ENCODE results near the gene OTOG.

GRCh38 chr11:17687946-17688670 is 141.0 kb downstream of the OTOG start:
- TF ChIP-seq CTCF (tag by site-specific recombination; IDR thresholded peaks at IDR 0.05) (no peak), ZNF24 (tag by site-specific recombination; IDR thresholded peaks at IDR 0.05) (no peak), ZNF146 (tag by site-specific recombination; IDR thresholded peaks at IDR 0.05) (no peak), ZNF138 (tag by site-specific recombination; IDR thresholded peaks at IDR 0.05; ENCODE audit: borderline replicate concordance) (no peak), ZNF530 (tag by site-specific recombination; IDR thresholded peaks at IDR 0.05; ENCODE audit: low read depth) (no peak), RBAK (tag by site-specific recombination; IDR thresholded peaks at IDR 0.05) (no peak), ZNF391 (tag by site-specific recombination; IDR thresholded peaks at IDR 0.05; ENCODE audit: borderline replicate concordance, low read depth) (no peak), YY1 (tag by site-specific recombination; IDR thresholded peaks at IDR 0.05) (no peak), ZNF707 (tag by site-specific recombination; IDR thresholded peaks at IDR 0.05) (no peak), ZNF239 (tag by site-specific recombination; IDR thresholded peaks at IDR 0.05) (no peak)
- TF ChIP-seq, protein P1, sequence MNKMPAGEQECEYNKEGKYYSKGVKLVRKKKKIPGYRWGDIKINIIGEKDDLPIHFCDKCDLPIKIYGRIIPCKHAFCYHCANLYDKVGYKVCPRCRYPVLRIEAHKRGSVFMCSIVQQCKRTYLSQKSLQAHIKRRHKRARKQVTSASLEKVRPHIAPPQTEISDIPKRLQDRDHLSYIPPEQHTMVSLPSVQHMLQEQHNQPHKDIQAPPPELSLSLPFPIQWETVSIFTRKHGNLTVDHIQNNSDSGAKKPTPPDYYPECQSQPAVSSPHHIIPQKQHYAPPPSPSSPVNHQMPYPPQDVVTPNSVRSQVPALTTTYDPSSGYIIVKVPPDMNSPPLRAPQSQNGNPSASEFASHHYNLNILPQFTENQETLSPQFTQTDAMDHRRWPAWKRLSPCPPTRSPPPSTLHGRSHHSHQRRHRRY (tag by site-specific recombination; IDR thresholded peaks at IDR 0.05) = no peak

All from HEK293 (cell line).